Breast epithelium (tissue), 4 donors: Measurements from ENCODE around the gene TP53BP1. TPM values are rescaled to one million over a fixed set of nuclear protein-coding genes. Genes with fewer than 3 reads are reported as not detected.

ENCODE experiments used
- DNase-seq, 2 donors: peaks; one replicate each; pipeline ENCODE4 v3.0.0-alpha.2; 2019; ENCODE audit warnings: low spot score in 2 of 2
- H3K27ac ChIP-seq, 2 donors: fragments of 200-600 bp; sonication (generic) in 1 of 2; one replicate each; pipeline ENCODE4 v1.5.1; 2016 to 2019; ENCODE audit warnings: mild to moderate bottlenecking in 1 of 2
- H3K27me3 ChIP-seq, 2 donors: fragments of 200-600 bp; sonication (generic) in 1 of 2; one replicate each; pipeline versions ENCODE4 v1.5.1 to v1.6.0; 2017 to 2019; ENCODE audit warnings: control low read depth in 1 of 2, mild to moderate bottlenecking in 1 of 2
- H3K36me3 ChIP-seq: fragments of 200-600 bp; one replicate; pipeline ENCODE4 v1.5.1; 2019
- H3K4me1 ChIP-seq, 2 donors: fragments of 200-600 bp; sonication (generic); one replicate each; pipeline ENCODE4 v1.5.1; 2016 to 2019; ENCODE audit warnings: control low read depth in 1 of 2
- H3K4me3 ChIP-seq, 3 donors: fragments of 200-600 bp; sonication (generic); 1 replicate in 2 of 3; 2 replicates in 1 of 3; pipeline ENCODE4 v1.5.1; 2016 to 2019; ENCODE audit warnings: mild to moderate bottlenecking in 3 of 3, moderate library complexity in 2 of 3
- H3K9me3 ChIP-seq, 2 donors: fragments of 200-600 bp; sonication (generic) in 1 of 2; one replicate each; pipeline ENCODE4 v1.5.1; 2016 to 2019; ENCODE audit warnings: control low read depth in 1 of 2
- CTCF ChIP-seq, 3 donors: fragments of 450-650 bp; IDR thresholded peaks; one replicate each; pipeline ENCODE4 v1.5.1; 2016 to 2017; ENCODE audit warnings: antibody characterized with exemption in 3 of 3, mild to moderate bottlenecking in 3 of 3, moderate library complexity in 3 of 3
- POLR2A ChIP-seq: fragments of 450-650 bp; IDR thresholded peaks from one replicate; pipeline ENCODE4 v1.6.1; 2016; ENCODE audit warnings: antibody characterized with exemption, mild to moderate bottlenecking, moderate library complexity
- POLR2AphosphoS5 ChIP-seq, 3 donors: sonication (generic); formaldehyde crosslinking; IDR thresholded peaks; one replicate each; pipeline ENCODE4 v1.6.1; 2017; ENCODE audit warnings: antibody characterized with exemption in 3 of 3
- intact Hi-C: fragments of 100-400 bp; cut with DNase I; formaldehyde crosslinking; loops from one replicate; pipeline ENCODE4 v1.15.1; 2023; ENCODE audit warnings: low total_unique reads
- total RNA-seq, 3 donors: library from RNA; depleted of rRNA; stranded (reverse); fragments of >200 nt; gene quantifications; one replicate each; pipeline ENCODE4 v1.1.0, GENCODE V29; 2016

The TP53BP1 gene
- total RNA-seq, 3 donors from 2014 or later, result 30.1 to 65.5 (median 60.9) TPM

- intact Hi-C loops, result no loop called here
- DNase-seq, result no peak
- no peaks in the 10 kb centered on the region for H3K36me3 ChIP-seq
These were observed 34.3 kb upstream of the TP53BP1 start for GRCh38 chr15:43527016-43527801.

GRCh38 chr15:43526261-43526930 is 33.4 kb upstream of the TP53BP1 start:
- no peak for DNase-seq
- intact Hi-C loops, result no loop called here
- Histone ChIP-seq H3K4me3 (no peak overlapping the region), H3K27me3 (no peaks in the 10 kb centered on the region), H3K36me3 (no peaks in the 10 kb centered on the region), H3K9me3 (no peaks in the 10 kb centered on the region), H3K4me1 (no peaks in the 10 kb centered on the region), H3K27ac (no peak overlapping the region)
- no peak for TF ChIP-seq POLR2A
- TF ChIP-seq POLR2AphosphoS5 (IDR thresholded peaks at IDR 0.05), result no peak
- no peak for TF ChIP-seq CTCF (IDR thresholded peaks at IDR 0.05)

More at GRCh38 chr15:43527016-43527801, 34.3 kb upstream of the TP53BP1 start:
- H3K27ac ChIP-seq, result no peak overlapping the region
- no peaks in the 10 kb centered on the region for H3K9me3 ChIP-seq
- no peaks in the 10 kb centered on the region for H3K4me1 ChIP-seq
- TF ChIP-seq POLR2AphosphoS5 (IDR thresholded peaks at IDR 0.05) (no peak), CTCF (IDR thresholded peaks at IDR 0.05) (no peak), POLR2A (no peak)
- no peaks in the 10 kb centered on the region for H3K27me3 ChIP-seq
- H3K4me3 ChIP-seq, result no peak overlapping the region

- TF ChIP-seq POLR2AphosphoS5 (IDR thresholded peaks at IDR 0.05), result no peak
- no peak for TF ChIP-seq CTCF (IDR thresholded peaks at IDR 0.05)
- no peak for TF ChIP-seq POLR2A
- no peaks in the 10 kb centered on the region for H3K4me1 ChIP-seq
- H3K27ac ChIP-seq, result no peak overlapping the region
- H3K36me3 ChIP-seq, result no peaks in the 10 kb centered on the region
- no peak for DNase-seq
- H3K9me3 ChIP-seq, result no peaks in the 10 kb centered on the region
- H3K27me3 ChIP-seq, result no peaks in the 10 kb centered on the region
- no peak overlapping the region for H3K4me3 ChIP-seq
- intact Hi-C loops, result no loop called here
These were observed 32.2 kb upstream of the TP53BP1 start for GRCh38 chr15:43525131-43525530.

- no peak for DNase-seq
- H3K27ac ChIP-seq, result no peak overlapping the region
- no peaks in the 10 kb centered on the region for H3K27me3 ChIP-seq
- TF ChIP-seq POLR2AphosphoS5 (IDR thresholded peaks at IDR 0.05) (no peak), CTCF (IDR thresholded peaks at IDR 0.05) (no peak), POLR2A (no peak)
- H3K4me1 ChIP-seq, result no peaks in the 10 kb centered on the region
- H3K4me3 ChIP-seq, result no peak overlapping the region
- H3K9me3 ChIP-seq, result no peaks in the 10 kb centered on the region
- intact Hi-C loops, result no loop called here
- no peaks in the 10 kb centered on the region for H3K36me3 ChIP-seq
These were observed 31.4 kb upstream of the TP53BP1 start for GRCh38 chr15:43524254-43524845.

GRCh38 chr15:43523646-43524045 is 30.7 kb upstream of the TP53BP1 start:
- H3K4me3 ChIP-seq, result no peak overlapping the region
- no peaks in the 10 kb centered on the region for H3K27me3 ChIP-seq
- H3K36me3 ChIP-seq, result no peaks in the 10 kb centered on the region
- TF ChIP-seq POLR2A (no peak), POLR2AphosphoS5 (IDR thresholded peaks at IDR 0.05) (no peak), CTCF (IDR thresholded peaks at IDR 0.05) (no peak)
- no peak overlapping the region for H3K27ac ChIP-seq
- no peaks in the 10 kb centered on the region for H3K9me3 ChIP-seq
- no peaks in the 10 kb centered on the region for H3K4me1 ChIP-seq
- intact Hi-C loops, result no loop called here
- no peak for DNase-seq
